H1 (cell line): ENCODE results near the gene STKLD1.
"Not testable (repeated sequence)": the region's sequence is repeated elsewhere in the genome, so short reads cannot be mapped to it uniquely, and the experiment has no call there.

ENCODE experiments used
- CTCF ChIP-seq, 3 experiments: IDR thresholded peaks; 1 replicate in 2 of 3; 2 replicates in 1 of 3; pipeline versions ENCODE4 v1.5.1 to v1.6.1; 2011; ENCODE audit warnings: low read length in 3 of 3, mild to moderate bottlenecking in 3 of 3, inconsistent platforms in 2 of 3, low read depth in 1 of 3, moderate library complexity in 1 of 3; ENCODE audit not compliant: insufficient read depth in 1 of 3; ENCODE audit errors: control extremely low read depth in 1 of 3
- EGR1 ChIP-seq: IDR thresholded peaks from 2 replicates; pipeline ENCODE4 v1.6.1; 2011; ENCODE audit warnings: low read depth, low read length, borderline replicate concordance
- GABPA ChIP-seq: IDR thresholded peaks from 2 replicates; pipeline ENCODE4 v1.6.1; 2011; ENCODE audit warnings: mild to moderate bottlenecking, low read length, moderate library complexity, borderline replicate concordance; ENCODE audit not compliant: insufficient read depth
- POLR2A ChIP-seq, 2 experiments: IDR thresholded peaks; 1 replicate in 1 of 2; 2 replicates in 1 of 2; pipeline ENCODE4 v1.6.1; 2011; ENCODE audit warnings: low read depth in 2 of 2, low read length in 2 of 2, mild to moderate bottlenecking in 2 of 2; ENCODE audit errors: control extremely low read depth in 1 of 2
- RNF2 ChIP-seq: fragments of 200-900, 300-1000 bp; sonication (generic); IDR thresholded peaks from 2 replicates; pipeline ENCODE4 v1.7.1; 2016; ENCODE audit warnings: borderline replicate concordance, low read depth, mild to moderate bottlenecking, antibody characterized with exemption, low read length; ENCODE audit not compliant: poor library complexity, severe bottlenecking; ENCODE audit errors: missing control alignments
- SP2 ChIP-seq: IDR thresholded peaks from 2 replicates; pipeline ENCODE4 v1.6.1; 2012; ENCODE audit warnings: mild to moderate bottlenecking, low read length, inconsistent platforms
- SP4 ChIP-seq: IDR thresholded peaks from 2 replicates; pipeline ENCODE4 v1.6.1; 2012; ENCODE audit warnings: low read length, inconsistent platforms
- SRF ChIP-seq: IDR thresholded peaks from 2 replicates; pipeline ENCODE4 v1.6.1; 2011; ENCODE audit warnings: mild to moderate bottlenecking, low read depth, low read length, moderate library complexity

GRCh38 chr9:133392308-133392707, 16.1 kb downstream of the STKLD1 start:
- not testable (repeated sequence) for TF ChIP-seq CTCF (IDR thresholded peaks at IDR 0.05; ENCODE audit: control extremely low read depth in 1 of 3, insufficient read depth in 1 of 3, low read depth in 1 of 3, low read length in 3 of 3); POLR2A (IDR thresholded peaks at IDR 0.05; ENCODE audit: control extremely low read depth in 1 of 2, low read depth in 2 of 2, low read length in 2 of 2); SP2; SRF; SP4; GABPA; RNF2; EGR1
